Sigmoid colon (tissue), 7 donors: Measurements from ENCODE around the gene ARHGAP44. TPM values are rescaled to one million over a fixed set of nuclear protein-coding genes. Genes with fewer than 3 reads are reported as not detected.
A peak's percentile ranks its signal among the peaks of the same experiment; 100 is the strongest.

Experiments
- DNase-seq: peaks from one replicate; pipeline ENCODE4 v3.0.0-alpha.2; 2019
- H3K27ac ChIP-seq, 4 donors: fragments of 200-600 bp; sonication (generic); one replicate each; pipeline ENCODE4 v1.5.1; 2016 to 2019; ENCODE audit warnings: mild to moderate bottlenecking in 1 of 4
- H3K27me3 ChIP-seq, 3 donors: fragments of 200-600 bp; sonication (generic); one replicate each; pipeline ENCODE4 v1.5.1; 2019; ENCODE audit warnings: mild to moderate bottlenecking in 1 of 3
- H3K36me3 ChIP-seq, 4 donors: fragments of 200-600 bp; sonication (generic); one replicate each; pipeline ENCODE4 v1.5.1; 2016 to 2019
- H3K4me1 ChIP-seq, 4 donors: fragments of 200-600 bp; sonication (generic); one replicate each; pipeline ENCODE4 v1.5.1; 2017 to 2019
- H3K4me3 ChIP-seq, 4 donors: fragments of 200-600 bp; sonication (generic); one replicate each; pipeline ENCODE4 v1.5.1; 2017 to 2019; ENCODE audit warnings: mild to moderate bottlenecking in 2 of 4, moderate library complexity in 1 of 4
- H3K9me3 ChIP-seq, 4 donors: fragments of 200-600 bp in 3 of 4; sonication (generic) in 3 of 4; one replicate each; pipeline versions ENCODE4 v1.5.1 to v1.6.1; 2013 to 2019
- CTCF ChIP-seq, 4 experiments: fragments of 450-650 bp in 3 of 4; fragments of 200-600 bp in 1 of 4; IDR thresholded peaks; one replicate each; pipeline ENCODE4 v1.5.1; 2016 to 2019; ENCODE audit warnings: antibody characterized with exemption in 4 of 4, mild to moderate bottlenecking in 3 of 4, moderate library complexity in 2 of 4
- EP300 ChIP-seq, 4 donors: sonication (generic); formaldehyde crosslinking; IDR thresholded peaks; one replicate each; pipeline ENCODE4 v1.6.1; 2017; ENCODE audit warnings: antibody characterized with exemption in 4 of 4
- POLR2A ChIP-seq, 2 donors: fragments of 450-650 bp; IDR thresholded peaks; one replicate each; pipeline ENCODE4 v1.6.1; 2016; ENCODE audit warnings: antibody characterized with exemption in 2 of 2, mild to moderate bottlenecking in 2 of 2, moderate library complexity in 2 of 2
- POLR2AphosphoS5 ChIP-seq, 4 donors: sonication (generic); formaldehyde crosslinking; IDR thresholded peaks; one replicate each; pipeline ENCODE4 v1.6.1; 2017; ENCODE audit warnings: antibody characterized with exemption in 4 of 4
- WGBS, 2 donors: extraction: QIAGEN DNeasy Blood & Tissue Kit; methylation state at CpG; one replicate each; pipeline ENCODE4 v1.1.7; 2013; 5-methylcytosine and 5-hydroxymethylcytosine counted together
- intact Hi-C: fragments of 100-400 bp; cut with DNase I; formaldehyde crosslinking; loops from one replicate; pipeline ENCODE4 v1.15.1; 2023
- polyA plus RNA-seq, 3 donors: library from polyadenylated mRNA; stranded (reverse); fragments of 200-250 nt; gene quantifications; one replicate each; pipeline ENCODE4 v1.2.3, GENCODE V29; 2013
- total RNA-seq, 4 donors: library from RNA; depleted of rRNA; stranded (reverse); fragments of >200 nt; gene quantifications; one replicate each; pipeline ENCODE4 v1.1.0, GENCODE V29; 2016
- donor health status: healthy with polysubstance abuse.
- donor health status: Bipolar disorder and iron deficiency.
- donor health status: healthy.

The ARHGAP44 gene
- total and polyA plus RNA-seq, 7 donors, result 2.6 to 23.8 (median 6.4) TPM

- intact Hi-C loops, result no loop called here
- H3K36me3 ChIP-seq, result no peaks in the 10 kb centered on the region
- 95% methylated on average over 5 of the region's 5 CpGs for WGBS, 2 donors
These were observed 174.9 kb downstream of the ARHGAP44 start for GRCh38 chr17:12964162-12964561.

GRCh38 chr17:12964840-12965239, 175.5 kb downstream of the ARHGAP44 start:
- H3K36me3 ChIP-seq, result no peaks in the 10 kb centered on the region
- H3K27me3 ChIP-seq, result no peaks in the 10 kb centered on the region
- no peaks in the 10 kb centered on the region for H3K9me3 ChIP-seq
- intact Hi-C loops, result no loop called here
- no peak overlapping the region for H3K27ac ChIP-seq
- 86 to 90% methylated on average over 10 of the region's 10 CpGs for WGBS, 2 donors
- no peak overlapping the region for H3K4me3 ChIP-seq
- TF ChIP-seq EP300 (IDR thresholded peaks at IDR 0.05), result no peak
- TF ChIP-seq CTCF (IDR thresholded peaks at IDR 0.05), result no peak
- no peak for TF ChIP-seq POLR2AphosphoS5 (IDR thresholded peaks at IDR 0.05)
- no peak for TF ChIP-seq POLR2A (IDR thresholded peaks at IDR 0.05)
- H3K4me1 ChIP-seq, result no peaks in the 10 kb centered on the region
- no peak for DNase-seq

More at GRCh38 chr17:12964162-12964561, 174.9 kb downstream of the ARHGAP44 start:
- no peaks in the 10 kb centered on the region for H3K9me3 ChIP-seq
- H3K4me3 ChIP-seq, result no peak overlapping the region
- no peak for TF ChIP-seq EP300 (IDR thresholded peaks at IDR 0.05)
- TF ChIP-seq POLR2AphosphoS5 (IDR thresholded peaks at IDR 0.05), result no peak
- no peak for TF ChIP-seq CTCF (IDR thresholded peaks at IDR 0.05)
- no peak for TF ChIP-seq POLR2A (IDR thresholded peaks at IDR 0.05)
- no peak overlapping the region for H3K27ac ChIP-seq
- no peak for DNase-seq
- no peaks in the 10 kb centered on the region for H3K4me1 ChIP-seq
- no peaks in the 10 kb centered on the region for H3K27me3 ChIP-seq

- no peak for TF ChIP-seq POLR2AphosphoS5 (IDR thresholded peaks at IDR 0.05)
- TF ChIP-seq POLR2A (IDR thresholded peaks at IDR 0.05), result no peak
- TF ChIP-seq EP300 (IDR thresholded peaks at IDR 0.05), result no peak
- no peak for TF ChIP-seq CTCF (IDR thresholded peaks at IDR 0.05)
- no peak for DNase-seq
- Histone ChIP-seq H3K4me3 (no peak overlapping the region), H3K27me3 (no peaks in the 10 kb centered on the region), H3K9me3 (no peaks in the 10 kb centered on the region), H3K4me1 (no peaks in the 10 kb centered on the region), H3K36me3 (no peaks in the 10 kb centered on the region), H3K27ac (no peak overlapping the region)
- intact Hi-C loops, result no loop called here
- WGBS, 2 donors, result 82 to 97% methylated on average over 3 of the region's 3 CpGs
These were observed 176.7 kb downstream of the ARHGAP44 start for GRCh38 chr17:12965988-12966387.

GRCh38 chr17:12966413-12966812, 177.1 kb downstream of the ARHGAP44 start:
- Histone ChIP-seq H3K9me3 (no peaks in the 10 kb centered on the region), H3K27me3 (no peaks in the 10 kb centered on the region), H3K4me1 (no peaks in the 10 kb centered on the region), H3K27ac (no peak overlapping the region), H3K4me3 (no peak overlapping the region), H3K36me3 (no peaks in the 10 kb centered on the region)
- intact Hi-C loops, result no loop called here
- no peak for DNase-seq
- TF ChIP-seq EP300 (IDR thresholded peaks at IDR 0.05) (no peak), POLR2AphosphoS5 (IDR thresholded peaks at IDR 0.05) (no peak)
- 94 to 96% methylated on average over 5 of the region's 5 CpGs for WGBS, 2 donors

GRCh38 chr17:12967962-12968361, 178.7 kb downstream of the ARHGAP44 start:
- no peak for TF ChIP-seq POLR2A (IDR thresholded peaks at IDR 0.05)

GRCh38 chr17:12973496-12974004, 184.3 kb downstream of the ARHGAP44 start:
- Histone ChIP-seq H3K4me1 (peaks cover 0 to 15% (median 13%) of the 10 kb centered on the region in 4 donors), H3K27ac (peak overlapping the region in 2 of 4 donors; percentile 1 to 14), H3K4me3 (peak overlapping the region; percentile 16 to 50 (median 40)), H3K27me3 (no peaks in the 10 kb centered on the region), H3K9me3 (no peaks in the 10 kb centered on the region), H3K36me3 (no peaks in the 10 kb centered on the region)
- intact Hi-C loops, result no loop called here
- TF ChIP-seq POLR2AphosphoS5 (IDR thresholded peaks at IDR 0.05), result no peak
- TF ChIP-seq EP300 (IDR thresholded peaks at IDR 0.05), result no peak
- TF ChIP-seq POLR2A (IDR thresholded peaks at IDR 0.05), result no peak
- no peak for TF ChIP-seq CTCF (IDR thresholded peaks at IDR 0.05)
- WGBS, 2 donors, result 19 to 72% methylated on average over 16 of the region's 16 CpGs
- DNase-seq, result no peak

More at GRCh38 chr17:12967962-12968361, 178.7 kb downstream of the ARHGAP44 start:
- Histone ChIP-seq H3K4me1 (no peaks in the 10 kb centered on the region), H3K9me3 (no peaks in the 10 kb centered on the region), H3K27me3 (no peaks in the 10 kb centered on the region), H3K36me3 (no peaks in the 10 kb centered on the region), H3K4me3 (no peak overlapping the region), H3K27ac (no peak overlapping the region)
- DNase-seq, result no peak
- intact Hi-C loops, result no loop called here
- WGBS, 2 donors, result 85 to 86% methylated on average over 11 of the region's 11 CpGs
